ENCODE measurements around the gene AFAP1L1.

AFAP1L1 gene

DNA sequence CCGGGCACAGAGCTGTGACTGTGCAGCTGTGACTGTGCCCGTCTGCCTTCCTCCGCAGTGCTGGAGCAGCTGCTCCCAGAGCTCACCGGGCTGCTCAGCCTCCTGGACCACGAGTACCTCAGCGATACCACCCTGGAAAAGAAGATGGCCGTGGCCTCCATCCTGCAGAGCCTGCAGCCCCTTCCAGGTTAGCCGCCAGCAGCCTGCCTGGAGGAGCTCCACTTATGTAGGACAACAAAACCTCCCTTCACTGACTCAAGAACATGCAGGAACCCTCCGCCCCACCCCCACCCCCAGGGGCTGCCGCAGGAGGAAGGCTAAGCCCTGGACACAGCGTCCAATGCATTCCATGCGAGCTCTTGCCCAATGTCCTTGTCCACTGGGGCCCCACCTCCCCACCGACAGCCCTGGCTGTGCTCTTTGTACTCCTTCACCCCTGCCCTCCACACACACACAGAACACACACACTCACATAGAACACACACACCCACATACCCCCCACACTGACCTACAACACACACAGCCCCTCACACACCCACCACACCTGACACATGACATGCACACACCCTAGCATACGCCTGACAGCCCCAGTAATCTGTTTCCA lies 27.9 kb downstream of the AFAP1L1 start:
- TF ChIP-seq, protein P1, sequence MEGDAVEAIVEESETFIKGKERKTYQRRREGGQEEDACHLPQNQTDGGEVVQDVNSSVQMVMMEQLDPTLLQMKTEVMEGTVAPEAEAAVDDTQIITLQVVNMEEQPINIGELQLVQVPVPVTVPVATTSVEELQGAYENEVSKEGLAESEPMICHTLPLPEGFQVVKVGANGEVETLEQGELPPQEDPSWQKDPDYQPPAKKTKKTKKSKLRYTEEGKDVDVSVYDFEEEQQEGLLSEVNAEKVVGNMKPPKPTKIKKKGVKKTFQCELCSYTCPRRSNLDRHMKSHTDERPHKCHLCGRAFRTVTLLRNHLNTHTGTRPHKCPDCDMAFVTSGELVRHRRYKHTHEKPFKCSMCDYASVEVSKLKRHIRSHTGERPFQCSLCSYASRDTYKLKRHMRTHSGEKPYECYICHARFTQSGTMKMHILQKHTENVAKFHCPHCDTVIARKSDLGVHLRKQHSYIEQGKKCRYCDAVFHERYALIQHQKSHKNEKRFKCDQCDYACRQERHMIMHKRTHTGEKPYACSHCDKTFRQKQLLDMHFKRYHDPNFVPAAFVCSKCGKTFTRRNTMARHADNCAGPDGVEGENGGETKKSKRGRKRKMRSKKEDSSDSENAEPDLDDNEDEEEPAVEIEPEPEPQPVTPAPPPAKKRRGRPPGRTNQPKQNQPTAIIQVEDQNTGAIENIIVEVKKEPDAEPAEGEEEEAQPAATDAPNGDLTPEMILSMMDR (IDR thresholded peaks at IDR 0.05; ENCODE audit: low read depth, low read length) = no peak
- DNase-seq (ENCODE audit: extremely low read depth, low read depth) = no peak

GRCh38 chr5:149300441-149300840 lies 28.8 kb downstream of the AFAP1L1 start:
- DNase-seq (ENCODE audit: extremely low read depth, low read depth) = no peak

GRCh38 chr5:149301049-149301743 lies 29.5 kb downstream of the AFAP1L1 start:
- DNase-seq (ENCODE audit: extremely low read depth, low read depth) = no peak
- TF ChIP-seq, protein P1 (IDR thresholded peaks at IDR 0.05; ENCODE audit: low read depth, low read length) = no peak

More at GRCh38 chr5:149300441-149300840, 28.8 kb downstream of the AFAP1L1 start:
- TF ChIP-seq, protein P1 (IDR thresholded peaks at IDR 0.05; ENCODE audit: low read depth, low read length) = no peak

GRCh38 chr5:149301744-149302380 lies 30.2 kb downstream of the AFAP1L1 start:
- TF ChIP-seq, protein P1 (IDR thresholded peaks at IDR 0.05; ENCODE audit: low read depth, low read length) = no peak
- no peak for DNase-seq (ENCODE audit: extremely low read depth, low read depth)

DNA sequence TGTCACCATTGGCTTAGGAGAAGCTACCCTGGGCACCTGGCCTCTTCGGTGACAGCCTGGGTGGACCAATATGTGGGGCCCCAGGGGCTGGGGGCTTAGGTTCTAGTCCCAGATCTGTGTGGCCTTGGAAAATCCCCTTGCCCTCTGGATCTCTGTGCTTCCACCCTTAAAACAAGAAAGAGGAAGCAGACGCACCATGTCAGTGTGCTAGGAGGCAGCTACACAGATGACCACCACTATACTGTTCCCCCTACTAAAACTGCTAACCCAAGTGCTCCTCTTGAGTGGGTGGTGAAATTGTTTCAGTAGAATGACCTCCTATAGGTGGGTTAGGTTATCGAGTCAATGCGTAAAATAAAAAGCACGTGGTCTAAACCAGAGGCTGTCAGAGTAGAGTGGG lies 31.0 kb downstream of the AFAP1L1 start:
- TF ChIP-seq, protein P1 (IDR thresholded peaks at IDR 0.05; ENCODE audit: low read depth, low read length) = no peak
- no peak for DNase-seq (ENCODE audit: extremely low read depth, low read depth)

- DNase-seq (ENCODE audit: extremely low read depth, low read depth) = no peak
- TF ChIP-seq, protein P1 (IDR thresholded peaks at IDR 0.05; ENCODE audit: low read depth, low read length) = no peak
Observed at GRCh38 chr5:149303210-149303609, 31.6 kb downstream of the AFAP1L1 start.
